Middle frontal gyrus (tissue), 1 donor: ENCODE results near the gene EARS2.
"Not testable (repeated sequence)": the region's sequence is repeated elsewhere in the genome, so short reads cannot be mapped to it uniquely, and the experiment has no call there.

Experiments used
- DNase-seq: peaks from one replicate; pipeline ENCODE4 v3.0.0-alpha.2; 2015; ENCODE audit warnings: low spot score; ENCODE audit errors: extremely low spot score

Gene EARS2

GRCh38 chr16:23505671-23506605 lies 51.2 kb downstream of the EARS2 start:
- DNase-seq = no peak

- DNase-seq = no peak
Observed at GRCh38 chr16:23505180-23505665, 51.9 kb downstream of the EARS2 start.

GRCh38 chr16:23504453-23505179 lies 52.5 kb downstream of the EARS2 start:
- no peak for DNase-seq

GRCh38 chr16:23504076-23504452 lies 53.1 kb downstream of the EARS2 start:
- DNase-seq = no peak

- no peak for DNase-seq
Observed at GRCh38 chr16:23502466-23502865, 54.7 kb downstream of the EARS2 start.

- no peak for DNase-seq
Observed at GRCh38 chr16:23501291-23501690, 55.9 kb downstream of the EARS2 start.

- DNase-seq = no peak
Observed at GRCh38 chr16:23500862-23501225, 56.3 kb downstream of the EARS2 start.

- DNase-seq = no peak
Observed at GRCh38 chr16:23500212-23500861, 56.8 kb downstream of the EARS2 start.

GRCh38 chr16:23499801-23500200 lies 57.3 kb downstream of the EARS2 start:
- no peak for DNase-seq

GRCh38 chr16:23498863-23499262 lies 58.3 kb downstream of the EARS2 start:
- no peak for DNase-seq

GRCh38 chr16:23497543-23497868 lies 59.6 kb downstream of the EARS2 start:
- DNase-seq = no peak

- DNase-seq = no peak
Observed at GRCh38 chr16:23496821-23497542, 60.2 kb downstream of the EARS2 start.

- DNase-seq = no peak
Observed at GRCh38 chr16:23495671-23496070, 61.5 kb downstream of the EARS2 start.

- no peak for DNase-seq
Observed at GRCh38 chr16:23494188-23494587, 63.0 kb downstream of the EARS2 start.

GRCh38 chr16:23491490-23492391 lies 65.4 kb downstream of the EARS2 start:
- DNase-seq = no peak

GRCh38 chr16:23486480-23486879 lies 70.7 kb downstream of the EARS2 start:
- no peak for DNase-seq

GRCh38 chr16:23485841-23486240 lies 71.3 kb downstream of the EARS2 start:
- no peak for DNase-seq

GRCh38 chr16:23485257-23485614 lies 71.9 kb downstream of the EARS2 start:
- DNase-seq = no peak

- DNase-seq = no peak
Observed at GRCh38 chr16:23484510-23485256, 72.5 kb downstream of the EARS2 start.

GRCh38 chr16:23483492-23483891 lies 73.7 kb downstream of the EARS2 start:
- not testable (repeated sequence) for DNase-seq
